VCaP (cell line): ENCODE measurements around the gene GPBP1L1.
"Not testable (repeated sequence)": the region's sequence is repeated elsewhere in the genome, so short reads cannot be mapped to it uniquely, and the experiment has no call there.

Experiments
- H3K27ac ChIP-seq: fragments of 450-650 bp; 2 replicates; pipeline ENCODE4 v1.5.1; 2017
- TF ChIP-seq, protein P1 (sequence below): fragments of 450-650 bp; conservative IDR thresholded peaks from 2 replicates; pipeline ENCODE4 v1.5.1; 2017; ENCODE audit warnings: mild to moderate bottlenecking, moderate library complexity

GPBP1L1 gene

DNA sequence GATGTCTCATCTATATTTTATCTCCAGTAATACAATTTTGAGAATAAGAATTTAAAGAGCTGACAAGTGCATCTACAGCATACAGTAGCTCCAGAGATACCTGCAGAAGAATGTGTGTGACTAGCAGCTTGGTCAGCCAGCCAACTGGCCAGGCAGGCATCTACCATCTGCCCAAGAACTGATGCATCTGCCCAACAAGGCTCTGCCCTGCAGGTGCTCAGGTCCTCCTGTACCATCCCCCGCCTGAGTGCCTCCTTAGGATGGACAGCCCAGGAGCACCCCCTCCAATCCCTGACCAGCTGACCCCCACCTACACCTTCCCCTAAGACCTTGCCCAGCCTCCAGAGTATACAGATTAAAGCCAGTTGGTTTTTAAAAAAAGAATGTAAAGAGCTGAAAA, 32.0 kb upstream of the GPBP1L1 start:
- TF ChIP-seq, protein P1, sequence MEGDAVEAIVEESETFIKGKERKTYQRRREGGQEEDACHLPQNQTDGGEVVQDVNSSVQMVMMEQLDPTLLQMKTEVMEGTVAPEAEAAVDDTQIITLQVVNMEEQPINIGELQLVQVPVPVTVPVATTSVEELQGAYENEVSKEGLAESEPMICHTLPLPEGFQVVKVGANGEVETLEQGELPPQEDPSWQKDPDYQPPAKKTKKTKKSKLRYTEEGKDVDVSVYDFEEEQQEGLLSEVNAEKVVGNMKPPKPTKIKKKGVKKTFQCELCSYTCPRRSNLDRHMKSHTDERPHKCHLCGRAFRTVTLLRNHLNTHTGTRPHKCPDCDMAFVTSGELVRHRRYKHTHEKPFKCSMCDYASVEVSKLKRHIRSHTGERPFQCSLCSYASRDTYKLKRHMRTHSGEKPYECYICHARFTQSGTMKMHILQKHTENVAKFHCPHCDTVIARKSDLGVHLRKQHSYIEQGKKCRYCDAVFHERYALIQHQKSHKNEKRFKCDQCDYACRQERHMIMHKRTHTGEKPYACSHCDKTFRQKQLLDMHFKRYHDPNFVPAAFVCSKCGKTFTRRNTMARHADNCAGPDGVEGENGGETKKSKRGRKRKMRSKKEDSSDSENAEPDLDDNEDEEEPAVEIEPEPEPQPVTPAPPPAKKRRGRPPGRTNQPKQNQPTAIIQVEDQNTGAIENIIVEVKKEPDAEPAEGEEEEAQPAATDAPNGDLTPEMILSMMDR, result no peak
- H3K27ac ChIP-seq, result no peak overlapping the region

DNA sequence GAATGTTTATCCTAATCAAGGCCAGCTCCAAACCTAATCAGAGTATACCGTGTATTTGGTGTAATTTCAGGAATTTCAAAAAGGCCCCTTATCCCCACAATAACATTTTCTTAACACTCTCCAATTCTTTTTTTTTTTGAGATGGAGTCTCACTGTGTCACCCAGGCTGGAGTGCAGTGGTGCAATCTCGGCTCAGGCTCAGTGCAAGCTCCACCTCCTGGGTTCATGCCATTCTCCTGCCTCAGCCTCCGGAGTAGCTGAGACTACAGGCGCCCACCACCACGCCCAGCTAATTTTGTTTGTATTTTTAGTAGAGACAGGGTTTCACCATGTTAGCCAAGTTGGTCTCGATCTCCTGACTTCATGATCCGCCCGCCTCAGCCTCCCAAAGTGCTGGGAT, 31.1 kb upstream of the GPBP1L1 start:
- H3K27ac ChIP-seq, result not testable (repeated sequence)

GRCh38 chr1:45716700-45717099, 30.4 kb upstream of the GPBP1L1 start:
- TF ChIP-seq, protein P1, result no peak

DNA sequence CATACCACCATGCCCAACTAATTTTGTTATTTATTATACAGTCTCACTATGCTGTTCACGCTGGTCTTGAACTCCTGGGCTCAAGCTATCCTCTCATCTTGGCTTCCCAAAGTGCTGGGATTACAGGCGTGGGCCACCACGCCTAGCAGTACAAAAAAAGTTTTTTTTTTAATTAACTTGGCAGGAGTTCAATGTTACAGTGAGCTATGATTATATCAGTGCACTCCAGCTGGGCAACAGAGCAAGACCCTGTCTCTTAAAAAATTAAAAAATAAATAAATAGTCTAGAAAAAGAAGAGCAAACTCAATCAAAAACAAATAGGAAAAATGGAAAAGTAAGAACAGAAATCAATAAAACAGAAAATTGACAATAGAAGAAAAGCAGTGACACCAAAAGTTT, 27.4 kb upstream of the GPBP1L1 start:
- H3K27ac ChIP-seq, result no peak overlapping the region
- TF ChIP-seq, protein P1, result no peak

More at GRCh38 chr1:45716700-45717099, 30.4 kb upstream of the GPBP1L1 start:
- H3K27ac ChIP-seq, result no peak overlapping the region

DNA sequence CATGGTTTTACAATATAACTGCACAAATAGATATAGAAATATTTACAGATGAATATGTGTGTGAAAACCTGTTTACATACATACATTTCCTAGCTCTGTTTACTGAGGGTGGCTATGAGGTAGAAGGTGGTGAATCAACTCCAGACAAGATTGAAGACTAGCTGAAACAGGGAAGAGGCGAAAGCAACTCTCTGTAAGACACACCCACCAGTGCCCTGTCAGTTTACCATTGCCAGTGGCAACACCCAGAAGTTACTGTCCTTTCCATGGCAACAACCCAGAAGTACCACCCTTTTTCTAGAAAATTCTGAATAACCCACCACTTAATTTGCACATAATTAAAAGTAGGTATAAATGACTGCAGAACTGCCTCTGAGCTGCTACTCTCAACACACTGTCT, 18.3 kb upstream of the GPBP1L1 start:
- no peak overlapping the region for H3K27ac ChIP-seq
- TF ChIP-seq, protein P1, result no peak

- no peak overlapping the region for H3K27ac ChIP-seq
- TF ChIP-seq, protein P1, result no peak
Measured at GRCh38 chr1:45694823-45695222, 8.5 kb upstream of the GPBP1L1 start.

- H3K27ac ChIP-seq, result not testable (repeated sequence)
Measured at GRCh38 chr1:45693811-45694210, 7.5 kb upstream of the GPBP1L1 start.

DNA sequence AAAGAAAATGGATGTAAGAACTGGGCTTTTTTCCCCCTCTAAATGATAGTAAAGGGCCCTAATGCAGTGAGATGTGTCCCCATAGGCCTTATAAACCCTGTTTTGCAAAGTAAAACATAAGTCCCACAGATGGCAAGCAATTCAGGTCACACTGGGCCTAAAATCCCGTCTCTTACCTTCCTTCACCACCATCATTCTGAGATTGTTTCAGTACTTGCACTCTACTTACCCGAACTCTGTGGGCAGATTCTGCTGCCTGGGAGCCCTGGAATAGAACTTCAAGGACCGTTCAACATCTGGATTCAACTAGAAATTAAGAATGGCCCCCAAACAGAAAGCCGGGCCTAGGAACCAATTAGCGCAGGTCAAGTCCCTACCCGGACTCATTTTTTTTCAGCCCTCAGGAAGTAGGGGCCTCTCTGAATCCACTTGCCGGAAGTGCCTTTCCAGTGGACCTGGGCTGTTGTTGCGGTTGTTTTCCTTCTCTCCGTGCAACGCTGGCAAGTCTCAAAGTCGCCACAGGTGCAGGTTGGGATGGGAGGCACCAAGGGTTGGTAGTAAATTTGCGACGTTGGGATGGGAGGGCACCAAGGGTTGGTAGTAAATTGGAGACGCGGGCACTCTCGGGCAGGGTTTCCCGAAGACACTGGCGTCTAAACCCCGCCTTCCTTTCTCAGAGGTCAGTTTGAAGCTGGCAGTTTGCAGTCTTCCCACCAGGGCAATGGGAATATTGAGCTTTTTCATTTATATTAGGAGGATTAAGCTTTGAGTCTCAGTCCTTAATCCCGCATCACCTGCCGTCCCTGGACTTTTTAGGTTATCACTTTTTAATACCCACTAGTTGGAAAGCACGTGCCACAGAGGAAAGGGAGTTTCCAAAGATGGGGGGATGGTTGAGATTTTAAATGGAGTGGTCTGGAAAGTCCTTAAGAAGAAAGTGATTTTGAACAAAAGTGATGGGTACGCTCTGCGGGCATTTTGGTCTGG, 1.7 kb upstream of the GPBP1L1 start, which contains the start of gene TMEM69:
TSS of gene TMEM69 (plus strand) at position 428 of the 987 bp plus-strand sequence. CDS start 2,888 bp downstream, outside the sequence.
- TF ChIP-seq, protein P1, result no peak
- peak within 1 kb of the TSS; percentile 96 for H3K27ac ChIP-seq
